Mucosa of descending colon (tissue), 3 donors: ENCODE data around the gene LIN28A. TPM values are rescaled to one million over a fixed set of nuclear protein-coding genes. Genes with fewer than 3 reads are reported as not detected.

Experiments
- ATAC-seq: fragments of 200-7000 bp; cut with Tn5 transposase; one replicate; pipeline ENCODE4 v1.9.1; 2020; ENCODE audit warnings: mild to moderate bottlenecking, moderate library complexity
- DNase-seq, 3 donors: peaks; one replicate each; pipeline ENCODE4 v3.0.0-alpha.2; 2020
- H3K36me3 ChIP-seq: fragments of 200-600 bp; one replicate; pipeline ENCODE4 v1.8.0; 2021; ENCODE audit warnings: low read depth, mild to moderate bottlenecking
- H3K4me1 ChIP-seq: fragments of 200-600 bp; one replicate; pipeline ENCODE4 v1.8.0; 2021; ENCODE audit warnings: low read depth, mild to moderate bottlenecking
- H3K4me3 ChIP-seq: fragments of 200-600 bp; one replicate; pipeline ENCODE4 v1.8.0; 2021; ENCODE audit warnings: mild to moderate bottlenecking
- H3K9me3 ChIP-seq: fragments of 200-600 bp; one replicate; pipeline ENCODE4 v1.8.0; 2021; ENCODE audit warnings: mild to moderate bottlenecking
- CTCF ChIP-seq: fragments of 200-600 bp; IDR thresholded peaks from one replicate; pipeline ENCODE4 v1.8.0; 2022; ENCODE audit warnings: antibody characterized with exemption, mild to moderate bottlenecking
- intact Hi-C, 2 donors: fragments of 100-400 bp; cut with DNase I in 1 of 2; cut with micrococcal nuclease in 1 of 2; formaldehyde crosslinking; loops; one replicate each; pipeline versions ENCODE4 v1.11.0 to v1.11.1; 2022; cut with DNase I, micrococcal nuclease
- long read RNA-seq, 2 donors: library from polyadenylated mRNA; unstranded; transcript quantifications; one replicate each; pipeline ENCODE4 v2.0.0, GENCODE V29; 2019 to 2021
- total RNA-seq, 3 donors: library from RNA; stranded (reverse); fragmentation: NEBNext Ultra II Directional in 2 of 3; extraction: Animal tissue kit (Norgen Biotek cat#: 25700) in 2 of 3; gene quantifications; one replicate each; pipeline versions ENCODE4 v1.2.1 to v1.2.4, GENCODE V29; 2021 to 2023
- donor health status: DM: no; HTN: no; CAD: no; lungs with moderate emphysema.
- donor health status: DM: no; HTN: no; CAD: no.
- donor health status: DM: no; HTN: yes; CAD: no.

The LIN28A gene
- total RNA-seq = not detected
- long read RNA-seq, donor 1 = 0 reads
- long read RNA-seq, donor 2 = 0 reads

DNA sequence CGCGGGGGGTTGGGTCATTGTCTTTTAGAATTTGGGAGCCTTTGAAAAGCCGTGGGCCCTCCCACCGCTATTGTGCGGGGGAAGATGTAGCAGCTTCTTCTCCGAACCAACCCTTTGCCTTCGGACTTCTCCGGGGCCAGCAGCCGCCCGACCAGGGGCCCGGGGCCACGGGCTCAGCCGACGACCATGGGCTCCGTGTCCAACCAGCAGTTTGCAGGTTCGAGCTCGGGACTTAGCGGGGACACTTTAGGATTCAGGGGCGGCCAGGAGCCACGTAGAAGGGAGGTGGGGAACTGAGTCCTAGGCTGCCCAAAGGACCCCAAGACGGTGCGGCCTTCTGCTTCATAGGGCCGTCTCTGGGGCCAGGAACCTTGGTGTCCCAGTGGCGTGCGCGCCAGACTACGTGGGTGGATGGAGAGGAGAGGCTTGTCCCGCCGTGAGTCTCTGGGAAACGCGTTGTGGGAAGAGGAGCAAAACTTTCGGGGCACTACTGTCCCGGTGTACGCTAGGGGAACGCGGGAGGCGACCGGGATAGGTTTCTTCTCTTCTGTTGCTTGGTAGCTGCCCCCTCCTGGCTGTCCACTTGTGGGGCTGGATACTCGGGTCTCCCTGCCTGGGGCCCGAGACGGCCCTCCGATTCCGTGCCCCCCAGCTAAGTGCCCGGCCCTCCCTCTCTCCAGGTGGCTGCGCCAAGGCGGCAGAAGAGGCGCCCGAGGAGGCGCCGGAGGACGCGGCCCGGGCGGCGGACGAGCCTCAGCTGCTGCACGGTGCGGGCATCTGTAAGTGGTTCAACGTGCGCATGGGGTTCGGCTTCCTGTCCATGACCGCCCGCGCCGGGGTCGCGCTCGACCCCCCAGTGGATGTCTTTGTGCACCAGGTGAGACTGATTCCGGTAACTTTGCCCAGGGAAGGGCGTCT is at the start of gene LIN28A:
Gene LIN28A, plus strand, starts transcription at position 112 of the 918 bp plus-strand sequence. Its CDS starts 75 bp downstream, at position 187.
- Histone ChIP-seq H3K4me3 (no peak within 1 kb of the TSS), H3K36me3 (no peaks in the 10 kb centered on the region), H3K9me3 (no peaks in the 10 kb centered on the region), H3K4me1 (no peaks in the 10 kb centered on the region)
- DNase-seq = no peak
- no peak for TF ChIP-seq CTCF
- intact Hi-C loops = no loop called here
- no peak for ATAC-seq

GRCh38 chr1:26361605-26362122 is 49.0 kb upstream of the LIN28A start:
- Histone ChIP-seq H3K4me3 (no peak overlapping the region), H3K4me1 (peaks cover 32% of the 10 kb centered on the region), H3K9me3 (no peaks in the 10 kb centered on the region), H3K36me3 (no peaks in the 10 kb centered on the region)
- ATAC-seq (no peak), DNase-seq (no peak)
- intact Hi-C loops = no loop called here
- no peak for TF ChIP-seq CTCF

GRCh38 chr1:26362331-26362730 is 48.3 kb upstream of the LIN28A start:
- Histone ChIP-seq H3K36me3 (no peaks in the 10 kb centered on the region), H3K9me3 (no peaks in the 10 kb centered on the region), H3K4me3 (no peak overlapping the region), H3K4me1 (peaks cover 29% of the 10 kb centered on the region)
- TF ChIP-seq CTCF = no peak
- intact Hi-C loops = no loop called here
- ATAC-seq (no peak), DNase-seq (no peak)

DNA sequence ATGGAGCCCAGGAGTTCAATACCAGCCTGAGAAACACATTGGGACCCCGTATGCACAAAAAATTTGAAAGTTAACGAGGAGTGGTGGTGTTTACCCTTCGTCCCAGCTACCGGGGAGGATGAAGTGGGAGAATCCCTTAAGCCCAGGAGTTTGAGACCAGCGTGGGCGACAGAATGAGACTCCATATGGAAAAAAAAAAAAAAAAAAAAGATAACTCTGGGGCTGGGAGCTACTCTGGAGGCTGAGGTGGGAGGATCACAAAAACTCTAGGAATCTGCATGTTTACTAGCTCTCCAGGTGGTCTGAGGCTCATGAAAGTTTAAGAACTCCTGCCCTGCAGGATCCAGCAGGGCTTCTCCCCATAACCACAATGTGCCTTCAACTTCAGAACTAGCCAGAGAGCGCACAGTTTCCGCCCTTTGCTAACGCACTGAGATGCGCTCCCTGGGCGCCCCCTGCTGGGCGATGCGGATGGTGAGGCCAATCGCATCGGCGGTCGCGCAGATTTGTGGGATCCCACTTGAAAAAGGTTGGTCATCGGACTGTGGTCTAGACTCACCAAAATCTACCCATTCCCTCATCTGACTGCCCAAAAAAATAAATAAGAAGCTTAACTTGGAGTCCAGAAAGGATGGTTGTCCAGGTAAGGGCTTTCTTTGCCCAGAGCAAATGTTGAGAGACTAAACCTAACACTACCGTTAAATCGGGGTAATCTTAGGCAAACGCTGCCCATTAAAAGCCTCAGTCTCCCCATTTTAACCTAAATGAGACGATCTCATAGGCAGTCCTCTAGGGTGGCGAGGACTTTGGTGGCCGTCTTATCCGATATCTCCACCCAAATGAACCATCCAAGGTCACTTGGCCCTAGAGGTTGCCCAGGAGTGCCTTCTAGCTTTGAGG is 46.8 kb upstream of the LIN28A start:
- Histone ChIP-seq H3K4me3 (no peak overlapping the region), H3K4me1 (peaks cover 18% of the 10 kb centered on the region), H3K9me3 (no peaks in the 10 kb centered on the region), H3K36me3 (no peaks in the 10 kb centered on the region)
- peak; percentile 71 for TF ChIP-seq CTCF
- intact Hi-C loops = no loop called here
- peak; percentile 80 to 93 (median 86) for DNase-seq
- ATAC-seq = peak; percentile 64

GRCh38 chr1:26364956-26365355 is 45.7 kb upstream of the LIN28A start:
- intact Hi-C loops = no loop called here
- Histone ChIP-seq H3K4me3 (no peak overlapping the region), H3K4me1 (peaks cover 10% of the 10 kb centered on the region), H3K9me3 (no peaks in the 10 kb centered on the region), H3K36me3 (no peaks in the 10 kb centered on the region)
- DNase-seq = no peak
- ATAC-seq = no peak
- TF ChIP-seq CTCF = no peak
